A549 (cell line): ENCODE data around the gene LAMC1. TPM values are rescaled to one million over a fixed set of nuclear protein-coding genes. Genes with fewer than 3 reads are reported as not detected.

Source experiments
- ATAC-seq, 2 experiments: fragments of 200-7000 bp in 1 of 2; fragments of >200 bp in 1 of 2; cut with Nextera tagmentation in 1 of 2; cut with Tn5 transposase in 1 of 2; 3 replicates each; pipeline versions ENCODE4 v1.8.0 to v1.9.1; 2018 to 2020; ENCODE audit warnings: mild to moderate bottlenecking in 1 of 2, moderate library complexity in 1 of 2
- CTCF ChIA-PET: fragments of 300-600 bp; sonication (Branson Sonifier 250); formaldehyde crosslinking; extraction: SDS; loops from one replicate; lab custom pipeline; 2021; ENCODE audit warnings: antibody characterized with exemption, inconsistent platforms; lab: Yijun Ruan, JAX
- POLR2A ChIA-PET: fragments of 350-600 bp; formaldehyde crosslinking; extraction: SDS; loops from one replicate; lab custom pipeline; 2021; ENCODE audit warnings: antibody characterized with exemption, inconsistent platforms; lab: Yijun Ruan, JAX
- DNase-seq, 2 experiments: peaks; one replicate each; pipeline versions ENCODE4 v3.0.0 to v3.0.0-alpha.2; 2011 to 2016; ENCODE audit warnings: low read depth in 1 of 2, low spot score in 1 of 2
- FAIRE-seq: peaks from 2 replicates; lab custom pipeline; 2011; peaks lifted over from hg19 to GRCh38; lab: Jason Lieb, UNC
- H3K27ac ChIP-seq, 2 experiments: fragments of >200 bp; sonication (Bioruptor Twin); formaldehyde crosslinking; 3 replicates each; pipeline ENCODE4 v1.5.1; 2016 to 2017
- H3K4me1 ChIP-seq: fragments of >200 bp; sonication (Bioruptor Twin); formaldehyde crosslinking; 3 replicates; pipeline ENCODE4 v1.6.1; 2016
- H3K4me2 ChIP-seq: fragments of >200 bp; sonication (Bioruptor Twin); formaldehyde crosslinking; 3 replicates; pipeline ENCODE4 v1.6.1; 2016
- H3K4me3 ChIP-seq: fragments of >200 bp; sonication (Bioruptor Twin); formaldehyde crosslinking; 3 replicates; pipeline ENCODE4 v1.5.1; 2016
- H3K9me3 ChIP-seq: fragments of >200 bp; sonication (Bioruptor Twin); formaldehyde crosslinking; 3 replicates; pipeline ENCODE4 v1.6.1; 2016
- CEBPB ChIP-seq, 2 experiments: fragments of >200 bp in 1 of 2; sonication (Bioruptor Twin) in 1 of 2; formaldehyde crosslinking in 1 of 2; IDR thresholded peaks; 2 replicates each; pipeline ENCODE4 v1.6.1; 2012 to 2016
- CHD2 ChIP-seq: fragments of 150-350 bp; IDR thresholded peaks from 2 replicates; pipeline ENCODE4 v1.6.1; 2014; ENCODE audit warnings: low read length; ENCODE audit not compliant: partially characterized antibody
- CHD4 ChIP-seq: fragments of 200-600 bp; sonication (generic); IDR thresholded peaks from 2 replicates; pipeline ENCODE4 v1.6.1; 2016; ENCODE audit warnings: antibody characterized with exemption, mild to moderate bottlenecking, borderline replicate concordance
- EP300 ChIP-seq, 2 experiments: fragments of >200 bp; sonication (Bioruptor Twin); formaldehyde crosslinking; IDR thresholded peaks; 2 replicates in 1 of 2; 3 replicates in 1 of 2; pipeline ENCODE4 v1.6.1; 2016 to 2017
- FOSL2 ChIP-seq, 2 experiments: fragments of 450-650 bp in 1 of 2; fragments of >200 bp in 1 of 2; sonication (Bioruptor Twin) in 1 of 2; formaldehyde crosslinking; IDR thresholded peaks; 2 replicates each; pipeline versions ENCODE4 v1.5.0 to v1.6.1; 2016 to 2020; ENCODE audit warnings: mild to moderate bottlenecking in 1 of 2, moderate library complexity in 1 of 2
- FOXS1 ChIP-seq: fragments of 250-450 bp; sonication (Bioruptor Pico); IDR thresholded peaks from 2 replicates; pipeline ENCODE4 v1.5.0; 2020; ENCODE audit warnings: mild to moderate bottlenecking, moderate library complexity
- GATA3 ChIP-seq: IDR thresholded peaks from 2 replicates; pipeline ENCODE4 v1.6.1; 2012; ENCODE audit warnings: borderline replicate concordance
- HOXB5 ChIP-seq: fragments of 250-450 bp; sonication (Bioruptor Pico); IDR thresholded peaks from 2 replicates; pipeline ENCODE4 v1.5.0; 2020; ENCODE audit warnings: mild to moderate bottlenecking, moderate library complexity
- JUN ChIP-seq, 2 experiments: fragments of >200 bp; sonication (Bioruptor Twin); formaldehyde crosslinking; IDR thresholded peaks; 2 replicates in 1 of 2; 3 replicates in 1 of 2; pipeline ENCODE4 v1.6.1; 2016 to 2017
- MAFK ChIP-seq: fragments of 450-650 bp; IDR thresholded peaks from 2 replicates; pipeline ENCODE4 v1.6.1; 2014; ENCODE audit not compliant: partially characterized antibody
- NFE2L2 ChIP-seq: fragments of 150-350 bp; conservative IDR thresholded peaks from 2 replicates; pipeline ENCODE4 v1.6.1; 2014; ENCODE audit warnings: low read length
- NPAS2 ChIP-seq: fragments of 250-450 bp; sonication (Bioruptor Pico); IDR thresholded peaks from 2 replicates; pipeline ENCODE4 v1.8.0; 2022; ENCODE audit warnings: mild to moderate bottlenecking, moderate library complexity, borderline replicate concordance
- PBX3 ChIP-seq: IDR thresholded peaks from 2 replicates; pipeline ENCODE4 v1.6.1; 2012
- POLR2A ChIP-seq: IDR thresholded peaks from 2 replicates; pipeline ENCODE4 v1.6.1; 2012; ENCODE audit warnings: mild to moderate bottlenecking, low read length
- POLR2AphosphoS2 ChIP-seq: conservative IDR thresholded peaks from 2 replicates; pipeline ENCODE4 v1.6.1; 2012; ENCODE audit warnings: low read length, improper control_type of control experiment, inconsistent platforms
- RAD21 ChIP-seq, 2 experiments: fragments of >200 bp in 1 of 2; sonication (Bioruptor Twin) in 1 of 2; formaldehyde crosslinking in 1 of 2; IDR thresholded peaks in 1 of 2; conservative IDR thresholded peaks in 1 of 2; 2 replicates in 1 of 2; 3 replicates in 1 of 2; pipeline ENCODE4 v1.6.1; 2012 to 2018; ENCODE audit warnings: inconsistent platforms in 1 of 2
- RARB ChIP-seq: fragments of 250-450 bp; sonication (Bioruptor Pico); IDR thresholded peaks from 2 replicates; pipeline ENCODE4 v1.8.0; 2021; ENCODE audit warnings: mild to moderate bottlenecking, moderate library complexity
- RNF2 ChIP-seq: fragments of 200-600 bp; sonication (generic); IDR thresholded peaks from 2 replicates; pipeline ENCODE4 v1.6.1; 2016; ENCODE audit warnings: low read depth, mild to moderate bottlenecking, antibody characterized with exemption, moderate library complexity, borderline replicate concordance
- TFCP2L1 ChIP-seq: fragments of 250-450 bp; sonication (Bioruptor Pico); IDR thresholded peaks from 2 replicates; pipeline ENCODE4 v1.5.0; 2021; ENCODE audit warnings: mild to moderate bottlenecking
- ZFP36 ChIP-seq: fragments of 450-650 bp; IDR thresholded peaks from 2 replicates; pipeline ENCODE4 v1.6.1; 2014; ENCODE audit warnings: borderline replicate concordance; ENCODE audit not compliant: partially characterized antibody
- ZNF302 ChIP-seq: fragments of 250-450 bp; sonication (Bioruptor Pico); IDR thresholded peaks from 2 replicates; pipeline ENCODE4 v1.9.0; 2021; ENCODE audit warnings: inconsistent platforms, mild to moderate bottlenecking, moderate library complexity
- ZSCAN20 ChIP-seq: fragments of 250-450 bp; sonication (Bioruptor Pico); IDR thresholded peaks from 2 replicates; pipeline ENCODE4 v1.8.0; 2022; ENCODE audit warnings: mild to moderate bottlenecking, moderate library complexity
- WGBS: methylation state at CpG from one replicate; pipeline ENCODE4 v1.1.6; 2017; ENCODE audit errors: missing lambda C conversion rate; 5-methylcytosine and 5-hydroxymethylcytosine counted together
- polyA plus RNA-seq, 4 experiments: library from polyadenylated mRNA; depleted of rRNA in 3 of 4; stranded (reverse); fragments of >200 nt; fragmentation: RNase III in 1 of 4; extraction: RNeasy Plus Mini Kit Qiagen cat#74134 plus additional on column Dnase treatment in 1 of 4; gene quantifications; 2 replicates in 3 of 4; 3 replicates in 1 of 4; pipeline ENCODE4 v1.2.3, GENCODE V29; 2011 to 2017
- TF ChIP-seq, protein P1 (sequence below): IDR thresholded peaks from 2 replicates; pipeline ENCODE4 v1.6.1; 2012

The LAMC1 gene
- polyA plus RNA-seq, 2 of the 4 experiments (the other 2 are of a cell fraction), result 93.7 to 152 TPM

DNA sequence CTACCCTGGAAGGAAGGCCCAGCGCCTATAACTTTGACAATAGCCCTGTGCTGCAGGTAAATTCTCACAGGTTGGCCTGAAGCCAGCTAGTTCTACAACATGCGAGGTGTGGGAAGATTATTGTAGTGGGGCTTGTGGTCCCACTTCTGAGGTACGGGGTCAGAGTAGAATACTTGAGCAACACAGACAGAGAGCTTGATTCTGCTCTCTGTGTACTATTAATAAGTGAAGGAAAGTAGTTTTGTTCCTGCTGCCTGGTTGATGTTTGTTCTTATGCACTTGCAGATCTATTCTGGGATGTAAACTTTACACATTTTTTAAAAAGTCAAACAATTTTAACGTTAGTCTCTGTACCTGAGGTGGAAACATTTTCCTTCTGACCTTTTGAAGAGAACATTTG lies 80.4 kb downstream of the LAMC1 start:
- no peak overlapping the region for H3K4me2 ChIP-seq
- no peak overlapping the region for H3K4me3 ChIP-seq
- ChIA-PET POLR2A (no interaction called here), CTCF (interaction anchor here (1.3 kb wide), 1 partner anchor 10 kb away, joined by 3 read pairs; no protein-coding TSS in a partner anchor)
- no peak for FAIRE-seq
- H3K9me3 ChIP-seq, result no peaks in the 10 kb centered on the region
- peaks cover 11% of the 10 kb centered on the region; the same call in 1 of the 3 replicates for H3K4me1 ChIP-seq
- TF ChIP-seq RNF2, result no peak
- no peak for TF ChIP-seq ZFP36
- TF ChIP-seq, all 56 proteins: peak for 0
- WGBS, result 77% methylated on average over 4 of the region's 4 CpGs
- DNase-seq, result no peak
- no peak for ATAC-seq
- H3K27ac ChIP-seq, result no peak overlapping the region

GRCh38 chr1:183105449-183105848 lies 82.2 kb downstream of the LAMC1 start:
- H3K9me3 ChIP-seq, result no peaks in the 10 kb centered on the region
- ATAC-seq, result no peak; a peak in 1 of 6 replicates
- DNase-seq, result no peak
- H3K27ac ChIP-seq, result no peak overlapping the region
- TF ChIP-seq CHD4, result no peak
- TF ChIP-seq, protein P1, sequence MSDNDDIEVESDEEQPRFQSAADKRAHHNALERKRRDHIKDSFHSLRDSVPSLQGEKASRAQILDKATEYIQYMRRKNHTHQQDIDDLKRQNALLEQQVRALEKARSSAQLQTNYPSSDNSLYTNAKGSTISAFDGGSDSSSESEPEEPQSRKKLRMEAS, result no peak
- TF ChIP-seq ZNF302 (CRISPR knock-in tag), result no peak
- no peak for TF ChIP-seq JUN (IDR thresholded peaks at IDR 0.05)
- no peak for TF ChIP-seq FOSL2 (IDR thresholded peaks at IDR 0.05)
- TF ChIP-seq FOSL2 (CRISPR knock-in tag; IDR thresholded peaks at IDR 0.05), result no peak
- no peak for TF ChIP-seq CEBPB (IDR thresholded peaks at IDR 0.05)
- TF ChIP-seq FOXS1 (CRISPR knock-in tag), result no peak
- TF ChIP-seq POLR2AphosphoS2, result no peak
- no peak for TF ChIP-seq MAFK
- no peak for TF ChIP-seq RARB (CRISPR knock-in tag)
- no peak for TF ChIP-seq GATA3
- no peak for TF ChIP-seq EP300 (IDR thresholded peaks at IDR 0.05)
- no peak overlapping the region for H3K4me3 ChIP-seq
- ChIA-PET CTCF (interaction anchor here (0.6 to 1.5 kb wide), 5 partner anchors 29 to 200 kb away, joined by 3 to 5 read pairs (median 4); no protein-coding TSS in a partner anchor), POLR2A (no interaction called here)
- no peak overlapping the region for H3K4me2 ChIP-seq
- peaks cover 7% of the 10 kb centered on the region; the same call in 1 of the 3 replicates for H3K4me1 ChIP-seq
- no peak for FAIRE-seq
- WGBS, result 88% methylated on average over 3 of the region's 3 CpGs

DNA sequence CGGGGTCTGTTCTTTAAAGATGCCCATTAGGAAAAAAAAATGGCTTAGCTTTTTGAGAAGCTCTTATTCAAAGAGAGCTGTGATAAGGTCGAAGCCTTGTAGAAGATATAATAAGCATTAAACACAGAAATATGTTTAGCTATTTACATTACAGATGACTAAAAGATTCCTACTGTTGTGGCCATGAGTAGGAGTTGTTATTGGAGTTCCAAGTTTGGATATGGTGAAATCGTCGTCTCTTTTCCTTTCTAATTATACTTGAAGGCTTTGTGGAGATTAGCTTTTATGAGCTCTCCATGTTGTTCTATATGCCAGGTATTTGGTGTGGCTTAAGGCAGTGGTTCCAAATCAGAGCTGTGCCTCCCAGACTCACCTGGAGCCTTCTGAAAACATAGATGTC lies 82.9 kb downstream of the LAMC1 start:
- no peak overlapping the region for H3K27ac ChIP-seq
- TF ChIP-seq TFCP2L1 (CRISPR knock-in tag) (no peak), ZSCAN20 (no peak), PBX3 (no peak), CHD2 (no peak), NPAS2 (no peak), ZFP36 (no peak), NFE2L2 (no peak), ZNF302 (CRISPR knock-in tag) (no peak), CHD4 (no peak), POLR2A (no peak), RAD21 (conservative IDR thresholded peaks at IDR 0.05 in 1 of 2, IDR thresholded peaks at IDR 0.05 in 1 of 2) (no peak), HOXB5 (CRISPR knock-in tag) (no peak)
- WGBS, result 86% methylated on average over 4 of the region's 4 CpGs
- ChIA-PET POLR2A (no interaction called here), CTCF (interaction anchor here (0.9 to 1.5 kb wide), 3 partner anchors 29 to 129 kb away, joined by 3 to 5 read pairs (median 4); no protein-coding TSS in a partner anchor)
- no peak overlapping the region for H3K4me2 ChIP-seq
- no peak for DNase-seq
- peaks cover under 1% of the 10 kb centered on the region; the same call in 1 of the 3 replicates for H3K4me1 ChIP-seq
- ATAC-seq, result no peak
- no peak for FAIRE-seq
- H3K9me3 ChIP-seq, result no peaks in the 10 kb centered on the region
- no peak overlapping the region for H3K4me3 ChIP-seq
